ENCODE measurements around the gene PIAS1.

DNA sequence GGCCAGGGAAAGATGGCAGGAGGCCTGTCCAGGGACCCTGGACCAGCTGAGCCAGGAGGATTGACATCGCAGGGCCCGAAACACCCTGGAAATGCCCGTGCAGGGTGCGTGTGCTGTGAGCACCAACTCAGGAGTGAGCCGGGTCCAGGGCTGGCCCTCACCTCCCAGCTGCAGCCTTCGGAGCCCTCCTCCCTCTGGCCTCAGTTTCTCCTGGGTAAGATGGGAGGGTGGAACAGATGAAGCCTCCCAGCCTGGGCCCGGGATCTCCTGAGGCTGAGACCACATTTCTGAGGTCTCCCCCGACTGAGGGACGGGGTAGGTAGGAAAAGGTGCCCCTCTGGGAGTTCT, 156.3 kb downstream of the PIAS1 start:
- TF ChIP-seq, protein P1, sequence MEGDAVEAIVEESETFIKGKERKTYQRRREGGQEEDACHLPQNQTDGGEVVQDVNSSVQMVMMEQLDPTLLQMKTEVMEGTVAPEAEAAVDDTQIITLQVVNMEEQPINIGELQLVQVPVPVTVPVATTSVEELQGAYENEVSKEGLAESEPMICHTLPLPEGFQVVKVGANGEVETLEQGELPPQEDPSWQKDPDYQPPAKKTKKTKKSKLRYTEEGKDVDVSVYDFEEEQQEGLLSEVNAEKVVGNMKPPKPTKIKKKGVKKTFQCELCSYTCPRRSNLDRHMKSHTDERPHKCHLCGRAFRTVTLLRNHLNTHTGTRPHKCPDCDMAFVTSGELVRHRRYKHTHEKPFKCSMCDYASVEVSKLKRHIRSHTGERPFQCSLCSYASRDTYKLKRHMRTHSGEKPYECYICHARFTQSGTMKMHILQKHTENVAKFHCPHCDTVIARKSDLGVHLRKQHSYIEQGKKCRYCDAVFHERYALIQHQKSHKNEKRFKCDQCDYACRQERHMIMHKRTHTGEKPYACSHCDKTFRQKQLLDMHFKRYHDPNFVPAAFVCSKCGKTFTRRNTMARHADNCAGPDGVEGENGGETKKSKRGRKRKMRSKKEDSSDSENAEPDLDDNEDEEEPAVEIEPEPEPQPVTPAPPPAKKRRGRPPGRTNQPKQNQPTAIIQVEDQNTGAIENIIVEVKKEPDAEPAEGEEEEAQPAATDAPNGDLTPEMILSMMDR (IDR thresholded peaks at IDR 0.05): no peak
- TF ChIP-seq POLR2A (IDR thresholded peaks at IDR 0.05): no peak
